B cell (primary cell): ENCODE measurements around the gene MTO1. TPM values are rescaled to one million over a fixed set of nuclear protein-coding genes. Genes with fewer than 3 reads are reported as not detected.

ENCODE experiments used
- ATAC-seq: fragments of 200-7000 bp; cut with Tn5 transposase; one replicate; pipeline ENCODE4 v1.10.0; 2021; ENCODE audit warnings: low read depth, mild to moderate bottlenecking, moderate number of reproducible peaks, moderate library complexity
- CTCF ChIA-PET: fragments of 350-600 bp; sonication (Branson Sonifier 250); formaldehyde crosslinking; loops from one replicate; lab custom pipeline; 2021; ENCODE audit warnings: antibody characterized with exemption, inconsistent platforms; lab: Charles Lee
- POLR2A ChIA-PET: fragments of 350-600 bp; sonication (Branson Sonifier 250); formaldehyde crosslinking; loops from one replicate; lab custom pipeline; 2021; ENCODE audit warnings: antibody characterized with exemption; lab: Charles Lee
- DNase-seq: peaks from one replicate; pipeline ENCODE4 v3.0.0; 2013
- H2AFZ ChIP-seq: 2 replicates; pipeline ENCODE4 v1.6.1; 2012; ENCODE audit warnings: mild to moderate bottlenecking, low read depth, low read length; ENCODE audit not compliant: insufficient read depth, poor library complexity, severe bottlenecking
- H3K27ac ChIP-seq, 2 donors: 1 replicate in 1 of 2; 2 replicates in 1 of 2; pipeline ENCODE4 v1.5.1; 2012 to 2013; ENCODE audit warnings: low read length in 2 of 2, mild to moderate bottlenecking in 2 of 2, moderate library complexity in 1 of 2
- H3K27me3 ChIP-seq, 4 experiments: fragments of 200-600 bp in 1 of 4; sonication (generic) in 1 of 4; replicated peaks in 1 of 4; 1 replicate in 2 of 4; 2 replicates in 2 of 4; pipeline versions ENCODE4 v1.6.1 to v1.7.0; 2013 to 2016; ENCODE audit warnings: low read length in 3 of 4, mild to moderate bottlenecking in 2 of 4, mixed read lengths in 1 of 4, moderate library complexity in 1 of 4; ENCODE audit not compliant: insufficient read depth in 4 of 4, control insufficient read depth in 3 of 4; ENCODE audit errors: control extremely low read depth in 1 of 4
- H3K36me3 ChIP-seq, 2 experiments: replicated peaks in 1 of 2; 1 replicate in 1 of 2; 2 replicates in 1 of 2; pipeline versions ENCODE4 v1.6.1 to v1.7.1; 2013; ENCODE audit warnings: low read length in 1 of 2; ENCODE audit not compliant: insufficient read depth in 2 of 2, control insufficient read depth in 1 of 2; ENCODE audit errors: control extremely low read depth in 1 of 2, extremely low read depth in 1 of 2
- H3K4me1 ChIP-seq, 2 donors: fragments of 200-600 bp in 1 of 2; sonication (generic) in 1 of 2; 1 replicate in 1 of 2; 2 replicates in 1 of 2; pipeline versions ENCODE4 v1.5.1 to v1.6.1; 2013 to 2017; ENCODE audit warnings: low read length in 2 of 2; ENCODE audit not compliant: control insufficient read depth in 2 of 2, insufficient read depth in 2 of 2
- H3K4me2 ChIP-seq: replicated peaks from 2 replicates; pipeline ENCODE3; 2012; ENCODE audit warnings: mild to moderate bottlenecking, low read depth, low read length; ENCODE audit not compliant: poor library complexity, severe bottlenecking
- H3K4me3 ChIP-seq, 5 experiments: fragments of 200-600 bp in 1 of 5; sonication (generic) in 1 of 5; 1 replicate in 3 of 5; 2 replicates in 2 of 5; pipeline versions ENCODE4 v1.5.1 to v1.7.0; 2011 to 2016; ENCODE audit warnings: low read length in 4 of 5, mild to moderate bottlenecking in 4 of 5, low read depth in 2 of 5, control low read depth in 1 of 5, moderate library complexity in 1 of 5; ENCODE audit not compliant: insufficient read depth in 1 of 5; ENCODE audit errors: control extremely low read depth in 1 of 5, extremely low read depth in 1 of 5
- H3K79me2 ChIP-seq: fragments of 200-600 bp; sonication (generic); one replicate; pipeline ENCODE4 v1.6.0; 2016; ENCODE audit warnings: low read length; ENCODE audit not compliant: control insufficient read depth, insufficient read depth
- H3K9ac ChIP-seq: fragments of 200-600 bp; sonication (generic); 2 replicates; pipeline ENCODE4 v1.6.1; 2017; ENCODE audit warnings: mild to moderate bottlenecking, low read length, moderate library complexity
- H3K9me3 ChIP-seq, 3 donors: one replicate each; pipeline versions ENCODE4 v1.6.1 to v1.7.1; 2013; ENCODE audit warnings: low read length in 2 of 3; ENCODE audit not compliant: control insufficient read depth in 2 of 3, insufficient read depth in 1 of 3; ENCODE audit errors: control extremely low read depth in 1 of 3
- H4K20me1 ChIP-seq: 2 replicates; pipeline ENCODE4 v1.6.0; 2012; ENCODE audit warnings: mild to moderate bottlenecking, low read length; ENCODE audit not compliant: insufficient read depth, control insufficient read depth, poor library complexity, severe bottlenecking
- H3K27ac Mint-ChIP-seq: one replicate; pipeline ENCODE4 v1.8.0; 2021; ENCODE audit warnings: mixed read lengths
- H3K27me3 Mint-ChIP-seq: one replicate; pipeline ENCODE4 v1.8.0; 2021; ENCODE audit warnings: mixed read lengths
- H3K4me1 Mint-ChIP-seq: one replicate; pipeline ENCODE4 v1.8.0; 2021; ENCODE audit warnings: mixed read lengths
- H3K4me3 Mint-ChIP-seq: one replicate; pipeline ENCODE4 v1.8.0; 2021; ENCODE audit warnings: mixed read lengths
- H3K9me3 Mint-ChIP-seq: one replicate; pipeline ENCODE4 v1.8.0; 2022; ENCODE audit warnings: mixed read lengths; ENCODE audit not compliant: insufficient read depth
- EZH2 ChIP-seq: IDR thresholded peaks from 2 replicates; pipeline ENCODE4 v1.6.1; 2012; ENCODE audit warnings: borderline replicate concordance, low read depth, mild to moderate bottlenecking, moderate library complexity, low read length; ENCODE audit not compliant: insufficient read depth, poor library complexity, severe bottlenecking
- WGBS: methylation state at CpG from one replicate; pipeline ENCODE4 v1.1.5; 2013; ENCODE audit warnings: missing lambda C conversion rate; ENCODE audit not compliant: insufficient coverage; 5-methylcytosine and 5-hydroxymethylcytosine counted together
- intact Hi-C: fragments of 100-400 bp; cut with micrococcal nuclease; formaldehyde crosslinking; loops from one replicate; pipeline ENCODE4 v1.10.0; 2022
- polyA plus RNA-seq: library from polyadenylated mRNA; depleted of rRNA; stranded (reverse); fragments of >200 nt; gene quantifications from 2 replicates; pipeline ENCODE4 v1.2.3, GENCODE V29; 2012
- total RNA-seq, 2 donors: library from RNA; stranded (reverse); fragments of 120-200 nt in 1 of 2; gene quantifications; 1 replicate in 1 of 2; 2 replicates in 1 of 2; pipeline versions ENCODE4 v1.2.3 to v1.2.4, GENCODE V29; 2013 to 2022
- TF ChIP-seq, protein P1 (sequence below): fragments of 200-600 bp; IDR thresholded peaks from one replicate; pipeline ENCODE4 v1.8.0; 2022; ENCODE audit warnings: antibody characterized with exemption, mild to moderate bottlenecking

The MTO1 gene
- total and polyA plus RNA-seq, 2 donors (not counting 1 experiment from before 2014, with no cell fraction given): 52.1 to 84.4 TPM

DNA sequence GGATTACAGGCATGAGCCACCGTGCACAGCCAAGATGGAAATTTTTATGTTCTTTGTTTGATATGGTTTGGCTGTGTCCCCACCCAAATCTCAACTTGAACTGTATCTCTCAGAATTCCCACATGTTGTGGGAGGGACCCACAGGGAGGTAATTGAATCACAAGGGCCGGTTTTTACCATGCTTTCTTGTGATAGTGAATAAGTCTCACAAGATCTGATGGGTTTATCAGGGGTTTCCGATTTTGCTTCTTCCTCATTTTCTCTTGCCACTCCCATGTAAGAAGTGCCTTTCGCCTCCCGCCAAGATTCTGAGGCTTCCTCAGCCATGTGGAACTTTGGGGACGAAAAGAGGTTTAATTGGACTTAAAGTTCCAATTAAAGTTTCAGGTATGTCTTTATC lies 44.7 kb downstream of the MTO1 start:
- peaks cover 6% of the 10 kb centered on the region for H3K4me1 Mint-ChIP-seq
- Histone ChIP-seq H3K27ac (no peak overlapping the region), H3K79me2 (no peaks in the 10 kb centered on the region), H3K4me3 (no peak overlapping the region), H3K4me1 (no peaks in the 10 kb centered on the region), H3K36me3 (peaks cover 3 to 13% of the 10 kb centered on the region in 2 experiments), H3K9me3 (peaks cover 0 to 3% (median 3%) of the 10 kb centered on the region in 3 donors), H2AFZ (no peak overlapping the region), H3K9ac (no peak overlapping the region), H3K4me2 (no peak overlapping the region), H4K20me1 (no peaks in the 10 kb centered on the region), H3K27me3 (no peaks in the 10 kb centered on the region)
- intact Hi-C loops: no loop called here
- no CpG with 5 or more reads among the region's 6 CpGs for WGBS
- CTCF ChIA-PET: no interaction called here
- DNase-seq: no peak
- no peak overlapping the region for H3K4me3 Mint-ChIP-seq
- POLR2A ChIA-PET: interaction anchor here (0.7 kb wide), 1 partner anchor 25 kb away, joined by 5 read pairs; no protein-coding TSS in a partner anchor
- H3K27me3 Mint-ChIP-seq: no peaks in the 10 kb centered on the region
- ATAC-seq: no peak
- H3K9me3 Mint-ChIP-seq: no peaks in the 10 kb centered on the region
- no peak for TF ChIP-seq EZH2
- TF ChIP-seq, protein P1, sequence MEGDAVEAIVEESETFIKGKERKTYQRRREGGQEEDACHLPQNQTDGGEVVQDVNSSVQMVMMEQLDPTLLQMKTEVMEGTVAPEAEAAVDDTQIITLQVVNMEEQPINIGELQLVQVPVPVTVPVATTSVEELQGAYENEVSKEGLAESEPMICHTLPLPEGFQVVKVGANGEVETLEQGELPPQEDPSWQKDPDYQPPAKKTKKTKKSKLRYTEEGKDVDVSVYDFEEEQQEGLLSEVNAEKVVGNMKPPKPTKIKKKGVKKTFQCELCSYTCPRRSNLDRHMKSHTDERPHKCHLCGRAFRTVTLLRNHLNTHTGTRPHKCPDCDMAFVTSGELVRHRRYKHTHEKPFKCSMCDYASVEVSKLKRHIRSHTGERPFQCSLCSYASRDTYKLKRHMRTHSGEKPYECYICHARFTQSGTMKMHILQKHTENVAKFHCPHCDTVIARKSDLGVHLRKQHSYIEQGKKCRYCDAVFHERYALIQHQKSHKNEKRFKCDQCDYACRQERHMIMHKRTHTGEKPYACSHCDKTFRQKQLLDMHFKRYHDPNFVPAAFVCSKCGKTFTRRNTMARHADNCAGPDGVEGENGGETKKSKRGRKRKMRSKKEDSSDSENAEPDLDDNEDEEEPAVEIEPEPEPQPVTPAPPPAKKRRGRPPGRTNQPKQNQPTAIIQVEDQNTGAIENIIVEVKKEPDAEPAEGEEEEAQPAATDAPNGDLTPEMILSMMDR: no peak
- no peak overlapping the region for H3K27ac Mint-ChIP-seq

DNA sequence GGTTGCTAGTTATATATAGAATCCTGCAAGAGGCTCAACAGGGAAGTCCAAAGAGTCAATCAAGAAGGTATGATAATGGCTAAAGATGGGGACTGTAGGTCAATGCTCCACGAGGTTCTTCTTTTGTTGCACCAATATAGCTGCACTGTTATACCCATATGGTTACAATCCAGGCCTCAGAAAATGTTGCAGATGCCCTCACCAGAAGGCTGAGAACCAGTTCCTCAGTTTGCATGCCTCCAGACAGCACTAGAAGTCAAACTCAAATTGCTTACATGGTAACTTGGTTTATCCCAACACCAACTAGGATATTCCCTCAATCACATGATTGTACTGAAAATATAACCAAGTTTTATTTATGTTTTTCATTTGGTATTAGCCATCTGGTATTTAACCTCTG lies 47.2 kb downstream of the MTO1 start:
- H3K4me1 ChIP-seq: no peaks in the 10 kb centered on the region
- DNase-seq (no peak), ATAC-seq (no peak)
- H3K79me2 ChIP-seq: peaks cover 3% of the 10 kb centered on the region
- H3K4me3 ChIP-seq: no peak overlapping the region
- Mint-ChIP-seq H3K4me1 (peaks cover 11% of the 10 kb centered on the region), H3K9me3 (no peaks in the 10 kb centered on the region), H3K4me3 (no peak overlapping the region), H3K27me3 (no peaks in the 10 kb centered on the region), H3K27ac (no peak overlapping the region)
- no peak overlapping the region for H3K4me2 ChIP-seq
- H4K20me1 ChIP-seq: no peaks in the 10 kb centered on the region
- CTCF ChIA-PET: interaction anchor here (11.4 kb wide), 1 partner anchor 101 kb away, joined by 261 read pairs; no protein-coding TSS in a partner anchor
- no peak overlapping the region for H2AFZ ChIP-seq
- WGBS: no CpG with 5 or more reads among the region's 1 CpG
- no peak overlapping the region for H3K9ac ChIP-seq
- no peak overlapping the region for H3K27ac ChIP-seq
- peaks cover 3 to 4% of the 10 kb centered on the region in 2 experiments for H3K36me3 ChIP-seq
- intact Hi-C loops: no loop called here
- peaks cover 0 to 3% (median 3%) of the 10 kb centered on the region in 3 donors for H3K9me3 ChIP-seq
- no peak for TF ChIP-seq EZH2
- TF ChIP-seq, protein P1: no peak
- POLR2A ChIA-PET: no interaction called here
- no peaks in the 10 kb centered on the region for H3K27me3 ChIP-seq
